Mesenteric fat pad (tissue), 1 donor: ENCODE measurements around the gene ROR2. TPM values are rescaled to one million over a fixed set of nuclear protein-coding genes. Genes with fewer than 3 reads are reported as not detected.
"Not testable (repeated sequence)": the region's sequence is repeated elsewhere in the genome, so short reads cannot be mapped to it uniquely, and the experiment has no call there.

Experiments used
- DNase-seq: peaks from one replicate; pipeline ENCODE4 v3.0.0-alpha.2; 2020; ENCODE audit warnings: low spot score
- total RNA-seq: library from RNA; stranded (reverse); fragmentation: NEBNext Ultra II Directional; extraction: Animal tissue kit (Norgen Biotek cat#: 25700); gene quantifications from one replicate; pipeline ENCODE4 v1.2.1, GENCODE V29; 2021
- donor health status: DM: yes; HTN: yes; CAD: no.

Gene ROR2
- total RNA-seq, 1 donor from 2014 or later: 9.5 TPM

DNA sequence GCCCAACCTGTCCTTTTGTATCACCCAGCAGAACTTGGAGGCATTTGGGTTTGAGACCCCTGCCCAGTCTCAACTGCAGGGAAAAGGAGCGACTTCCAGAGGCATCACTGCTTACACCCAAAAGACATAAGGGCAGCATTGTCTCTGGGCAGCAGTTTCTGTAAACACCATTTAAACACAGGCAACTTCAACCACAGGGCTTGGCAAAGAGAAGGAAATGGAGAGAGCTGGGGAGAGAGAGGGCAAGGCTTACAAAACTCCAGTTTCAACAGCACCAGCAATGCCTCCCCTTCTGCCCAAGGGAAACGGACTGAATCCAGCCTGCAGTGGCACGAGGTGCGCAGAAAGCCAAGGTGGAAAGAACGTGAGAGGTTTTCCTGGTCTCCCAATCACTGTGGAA is 147.6 kb downstream of the ROR2 start:
- DNase-seq: no peak

- DNase-seq: peak; percentile 67
These were observed 149.5 kb downstream of the ROR2 start for GRCh38 chr9:91800473-91801030.

DNA sequence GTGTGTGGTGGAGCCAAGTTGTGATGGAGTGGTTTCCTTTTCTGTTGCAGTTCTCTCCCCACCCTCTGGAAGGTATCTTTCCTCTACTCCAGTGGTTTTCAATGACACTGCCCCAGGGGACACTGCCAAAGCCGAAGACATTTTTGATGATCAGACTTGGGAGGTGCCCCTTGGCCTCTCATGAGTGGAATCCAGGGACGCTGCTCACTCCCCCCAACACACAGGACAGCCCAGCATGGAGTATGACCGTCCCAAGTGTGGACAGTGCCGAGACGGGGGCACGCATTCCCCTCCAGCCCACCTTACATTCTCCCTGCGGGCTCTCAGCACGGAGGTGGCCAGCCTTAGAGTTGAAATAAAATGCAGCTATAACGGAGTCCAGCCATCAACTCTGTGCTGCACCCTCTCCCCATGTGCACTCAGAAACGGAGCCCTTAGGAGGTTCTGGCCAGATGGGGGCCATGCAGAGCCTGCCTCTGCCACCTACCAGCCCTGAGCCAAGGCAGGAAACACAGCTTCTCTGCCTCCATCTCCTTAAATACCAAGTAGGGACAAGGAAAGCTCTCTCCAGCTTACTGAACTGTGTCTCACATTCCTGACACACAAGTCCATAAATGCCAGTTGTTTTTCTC is 150.8 kb downstream of the ROR2 start:
- DNase-seq: peak; percentile 60

- peak; percentile 43 for DNase-seq
These were observed 151.5 kb downstream of the ROR2 start for GRCh38 chr9:91798273-91799112.

GRCh38 chr9:91797517-91797916 is 152.5 kb downstream of the ROR2 start:
- DNase-seq: not testable (repeated sequence)

- peak; percentile 24 for DNase-seq
These were observed 153.5 kb downstream of the ROR2 start for GRCh38 chr9:91796516-91796915.

- peak; percentile 79 for DNase-seq
These were observed 154.3 kb downstream of the ROR2 start for GRCh38 chr9:91795598-91796241.

- peak; percentile 65 for DNase-seq
These were observed 156.7 kb downstream of the ROR2 start for GRCh38 chr9:91793371-91793770.

GRCh38 chr9:91790917-91791316 is 159.1 kb downstream of the ROR2 start:
- no peak for DNase-seq

DNA sequence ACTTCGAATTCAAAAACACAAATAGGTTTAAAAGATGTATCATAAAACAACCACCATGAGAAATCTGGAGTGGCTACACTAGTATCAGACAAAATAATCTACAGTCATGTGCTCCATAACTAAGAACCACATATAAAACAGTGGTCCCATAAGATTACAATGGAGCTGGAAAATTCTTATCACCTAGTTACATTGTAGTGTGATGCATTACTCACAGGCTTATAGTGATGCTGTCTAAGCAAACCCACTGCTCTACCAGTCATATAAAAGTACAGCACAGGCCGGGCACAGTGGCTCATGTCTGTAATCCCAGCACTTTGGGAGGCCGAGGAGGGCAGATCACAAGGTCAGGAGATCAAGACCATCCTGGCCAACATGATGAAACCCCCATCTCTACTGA is 160.1 kb downstream of the ROR2 start:
- DNase-seq: peak; percentile 8

GRCh38 chr9:91787931-91788330 is 162.1 kb downstream of the ROR2 start:
- DNase-seq: no peak

DNA sequence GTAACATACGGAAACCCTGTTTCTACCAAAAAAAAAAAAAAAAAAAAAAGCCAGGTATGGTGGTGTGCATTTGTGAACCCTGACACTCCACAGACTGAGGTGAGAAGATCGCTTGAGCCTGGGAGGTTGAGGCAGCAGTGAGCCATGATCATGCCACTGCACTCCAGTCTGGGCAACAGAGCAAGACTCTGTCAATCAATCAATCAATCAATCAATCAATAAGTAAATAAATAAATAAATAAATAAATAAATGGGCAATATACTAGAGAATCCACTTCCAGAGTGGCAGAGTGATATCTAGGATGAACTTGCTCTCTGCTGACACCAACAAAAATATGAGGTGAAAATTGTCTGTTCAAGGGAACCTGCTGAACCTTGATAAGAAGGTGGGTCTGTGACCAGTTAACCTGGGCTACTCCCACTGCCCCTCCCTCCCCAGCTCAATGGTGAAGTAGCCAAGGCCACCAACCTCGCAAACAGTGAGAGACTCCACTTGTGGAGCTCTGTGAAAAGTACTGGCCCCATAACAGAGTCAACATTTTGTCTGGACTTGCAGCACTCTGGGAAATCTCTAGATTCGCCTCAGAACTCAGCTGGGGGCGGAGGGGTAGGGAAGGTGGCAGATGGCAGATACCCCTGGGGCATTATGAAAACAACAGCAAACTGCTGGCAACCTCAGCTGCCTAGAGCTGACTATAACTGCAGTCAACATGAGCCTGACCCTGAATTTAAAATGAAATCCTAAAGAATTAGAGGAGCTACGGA is 163.7 kb downstream of the ROR2 start:
- peak; percentile 28 for DNase-seq

DNA sequence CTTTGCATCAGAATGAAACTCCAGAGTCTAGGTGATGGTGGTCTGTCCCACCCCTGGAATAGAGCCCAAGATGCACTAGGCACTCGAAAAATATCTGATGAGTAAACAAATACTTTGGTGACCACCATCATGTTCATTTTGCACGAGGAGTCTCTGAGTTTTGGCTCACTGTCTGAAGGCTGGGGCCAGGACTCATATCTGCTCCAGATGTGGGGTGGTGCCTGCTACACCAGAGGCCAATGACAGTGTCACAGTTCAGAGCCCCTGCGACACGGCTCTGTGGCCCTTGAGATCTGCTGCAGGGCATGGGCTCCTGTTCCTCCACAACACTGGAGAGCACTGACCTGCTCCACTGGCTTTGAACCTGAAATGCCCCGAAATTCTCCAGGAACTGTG is 164.6 kb downstream of the ROR2 start:
- DNase-seq: peak; percentile 20

DNA sequence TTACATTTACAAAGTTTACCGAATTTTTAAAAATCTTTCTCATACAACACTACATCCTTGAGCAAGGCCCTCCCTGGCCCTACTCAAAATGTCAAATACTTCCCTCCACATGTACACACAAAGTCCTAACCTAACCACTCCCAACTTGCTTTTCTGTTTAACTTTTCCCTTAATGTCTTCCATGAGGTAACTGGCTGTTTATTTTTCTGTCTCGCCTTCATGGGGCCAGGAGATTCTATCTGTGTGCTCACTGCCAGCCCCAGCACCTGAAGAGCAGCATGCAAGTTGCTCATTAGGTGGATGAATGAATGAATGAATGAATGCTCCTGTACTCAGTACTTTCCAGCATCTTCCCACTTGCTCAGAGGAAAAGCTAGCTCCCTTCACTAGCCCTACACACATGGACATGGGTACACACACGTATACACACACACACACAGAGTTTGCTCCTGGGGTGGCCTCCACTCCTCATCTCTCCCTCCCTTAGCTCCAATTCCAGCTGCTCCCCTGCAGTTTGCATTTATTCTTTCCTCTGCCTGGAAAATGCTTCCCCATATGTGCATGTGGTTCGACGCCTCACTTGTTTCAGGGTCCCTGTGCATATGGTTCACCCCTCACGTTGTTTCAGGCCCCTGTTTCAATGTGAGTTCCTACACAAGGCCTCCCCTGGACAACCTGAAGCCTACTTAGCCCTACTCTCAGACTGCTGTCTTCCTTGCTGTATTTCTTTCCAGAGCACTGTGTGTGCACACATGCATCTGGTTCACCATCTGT is 165.2 kb downstream of the ROR2 start:
- peak; percentile 64 for DNase-seq

- DNase-seq: peak; percentile 64
These were observed 166.0 kb downstream of the ROR2 start for GRCh38 chr9:91783876-91784672.

- DNase-seq: peak; percentile 80
These were observed 166.6 kb downstream of the ROR2 start for GRCh38 chr9:91783411-91783810.

GRCh38 chr9:91782708-91783214 is 167.3 kb downstream of the ROR2 start:
- peak; percentile 39 for DNase-seq

DNA sequence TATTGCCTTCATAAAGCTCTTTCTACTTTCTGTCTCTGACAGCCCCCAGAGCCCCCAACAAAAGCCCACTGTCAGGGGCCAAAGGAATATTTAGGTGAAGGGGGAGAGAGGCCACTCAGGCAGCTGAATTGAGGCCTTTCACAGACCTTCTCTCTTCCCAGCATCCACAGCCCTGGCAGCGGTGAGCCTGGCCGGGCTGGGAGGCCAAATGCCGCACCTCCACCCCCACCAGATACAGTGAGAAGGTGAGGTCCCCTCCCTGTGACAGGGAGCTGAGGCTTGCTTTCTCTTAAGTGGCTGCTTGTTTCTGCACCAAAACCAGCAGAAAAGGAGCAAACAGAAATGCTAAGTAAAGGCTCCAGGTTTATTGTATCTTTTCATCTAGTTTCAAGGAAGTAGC is 168.1 kb downstream of the ROR2 start:
- DNase-seq: peak; percentile 45

- peak; percentile 18 for DNase-seq
These were observed 168.9 kb downstream of the ROR2 start for GRCh38 chr9:91781116-91781515.
